ENCODE data around the gene LRP1B.

- TF ChIP-seq CTCF (IDR thresholded peaks at IDR 0.05; ENCODE audit: low read length): no peak
- TF ChIP-seq EZH2 (IDR thresholded peaks at IDR 0.05; ENCODE audit: borderline replicate concordance, low read length): no peak
These were observed 173.5 kb downstream of the LRP1B start for GRCh38 chr2:141957321-141957720.
